GM21367 (cell line): ENCODE data around the gene B3GNT3.
"Not testable (repeated sequence)": the region's sequence is repeated elsewhere in the genome, so short reads cannot be mapped to it uniquely, and the experiment has no call there.

Experiments used
- ATAC-seq: cut with Tn5 transposase; IDR thresholded peaks from one replicate; pipeline ENCODE4 v1.9.1; 2021; ENCODE audit not compliant: unreplicated experiment

B3GNT3 gene

GRCh38 chr19:17796838-17797423 is 2.0 kb downstream of the B3GNT3 start:
- no peak for ATAC-seq

GRCh38 chr19:17797424-17798201 is 2.7 kb downstream of the B3GNT3 start:
- ATAC-seq, result no peak

GRCh38 chr19:17798599-17798998 is 3.7 kb downstream of the B3GNT3 start:
- ATAC-seq, result not testable (repeated sequence)

- ATAC-seq, result no peak
These were observed 7.4 kb downstream of the B3GNT3 start for GRCh38 chr19:17802137-17802858.

- ATAC-seq, result no peak
These were observed 8.4 kb downstream of the B3GNT3 start for GRCh38 chr19:17803264-17803896.

GRCh38 chr19:17805427-17805826 is 10.5 kb downstream of the B3GNT3 start:
- no peak for ATAC-seq

GRCh38 chr19:17806945-17807344 is 12.0 kb downstream of the B3GNT3 start:
- ATAC-seq, result no peak

- no peak for ATAC-seq
These were observed 12.9 kb downstream of the B3GNT3 start for GRCh38 chr19:17807731-17808316.

- no peak for ATAC-seq
These were observed 16.2 kb downstream of the B3GNT3 start for GRCh38 chr19:17811103-17811502.

- no peak for ATAC-seq
These were observed 16.7 kb downstream of the B3GNT3 start for GRCh38 chr19:17811681-17812080.

GRCh38 chr19:17812099-17812498 is 17.2 kb downstream of the B3GNT3 start:
- no peak for ATAC-seq

- ATAC-seq, result no peak
These were observed 22.9 kb downstream of the B3GNT3 start for GRCh38 chr19:17817668-17818363.

GRCh38 chr19:17821190-17821589 is 26.3 kb downstream of the B3GNT3 start, which contains the start of gene INSL3:
TSS of gene INSL3 (minus strand) at chr19:17821519. CDS start at chr19:17821506, 13 bp downstream.
- ATAC-seq, result no peak

GRCh38 chr19:17824339-17824738 is 29.4 kb downstream of the B3GNT3 start:
- ATAC-seq, result no peak

GRCh38 chr19:17826508-17827056 is 31.6 kb downstream of the B3GNT3 start:
- no peak for ATAC-seq

- ATAC-seq, result no peak
These were observed 35.1 kb downstream of the B3GNT3 start for GRCh38 chr19:17829855-17830566.

- no peak for ATAC-seq
These were observed 35.9 kb downstream of the B3GNT3 start for GRCh38 chr19:17830567-17831418.

GRCh38 chr19:17831419-17831888 is 36.5 kb downstream of the B3GNT3 start:
- no peak for ATAC-seq
